ENCODE measurements around the gene KIAA0408. TPM values are rescaled to one million over a fixed set of nuclear protein-coding genes. Genes with fewer than 3 reads are reported as not detected.

The KIAA0408 gene
- total RNA-seq, 4 donors from 2014 or later, result 2.3 to 31.2 (median 5.7) TPM

GRCh38 chr6:127464161-127464880, 5.1 kb upstream of the KIAA0408 start:
- Histone ChIP-seq H3K27ac (peak overlapping the region; percentile 65 to 82), H3K36me3 (no peaks in the 10 kb centered on the region), H3K9me3 (no peaks in the 10 kb centered on the region), H3K4me3 (no peak overlapping the region), H3K4me1 (peaks cover 7% of the 10 kb centered on the region in 2 donors), H3K27me3 (no peaks in the 10 kb centered on the region)
- peak in 1 of 2 donors; percentile 31 for DNase-seq
- TF ChIP-seq CTCF (IDR thresholded peaks at IDR 0.05) (no peak), POLR2A (IDR thresholded peaks at IDR 0.05) (no peak)
- intact Hi-C loops (cut with DNase I; ENCODE audit: low total_unique reads), result no loop called here

- DNase-seq, result no peak
- no peak for TF ChIP-seq POLR2A (IDR thresholded peaks at IDR 0.05)
- TF ChIP-seq CTCF (IDR thresholded peaks at IDR 0.05), result no peak
- Histone ChIP-seq H3K27ac (peak overlapping the region; percentile 65 to 82), H3K4me3 (no peak overlapping the region), H3K36me3 (no peaks in the 10 kb centered on the region), H3K27me3 (no peaks in the 10 kb centered on the region), H3K4me1 (peaks cover 7% of the 10 kb centered on the region in 2 donors), H3K9me3 (no peaks in the 10 kb centered on the region)
- intact Hi-C loops (cut with DNase I; ENCODE audit: low total_unique reads), result no loop called here
Observed at GRCh38 chr6:127463056-127463455, 3.9 kb upstream of the KIAA0408 start.

- TF ChIP-seq POLR2A (IDR thresholded peaks at IDR 0.05) (no peak), CTCF (IDR thresholded peaks at IDR 0.05) (no peak)
- H3K27ac ChIP-seq, result peak overlapping the region in 1 of 2 donors; percentile 82
- no peak overlapping the region for H3K4me3 ChIP-seq
- H3K36me3 ChIP-seq, result no peaks in the 10 kb centered on the region
- intact Hi-C loops (cut with DNase I; ENCODE audit: low total_unique reads), result no loop called here
- DNase-seq, result no peak
- H3K9me3 ChIP-seq, result no peaks in the 10 kb centered on the region
- H3K4me1 ChIP-seq, result peaks cover 7% of the 10 kb centered on the region in 2 donors
- no peaks in the 10 kb centered on the region for H3K27me3 ChIP-seq
Observed at GRCh38 chr6:127462376-127462775, 3.2 kb upstream of the KIAA0408 start.

- Histone ChIP-seq H3K27ac (peak overlapping the region in 1 of 2 donors; percentile 79), H3K4me3 (no peak overlapping the region), H3K27me3 (no peaks in the 10 kb centered on the region), H3K4me1 (peaks cover 7% of the 10 kb centered on the region in 2 donors), H3K36me3 (no peaks in the 10 kb centered on the region), H3K9me3 (no peaks in the 10 kb centered on the region)
- intact Hi-C loops (cut with DNase I; ENCODE audit: low total_unique reads), result no loop called here
- TF ChIP-seq POLR2A (IDR thresholded peaks at IDR 0.05), result no peak
- DNase-seq, result no peak
Observed at GRCh38 chr6:127460465-127460864, 1.3 kb upstream of the KIAA0408 start.

GRCh38 chr6:127458817-127459216, 372 bp downstream of the KIAA0408 start:
- H3K27me3 ChIP-seq, result no peaks in the 10 kb centered on the region
- peaks cover 2 to 5% of the 10 kb centered on the region in 2 donors for H3K4me1 ChIP-seq
- no peaks in the 10 kb centered on the region for H3K9me3 ChIP-seq
- peak; percentile 42 to 64 for DNase-seq
- H3K36me3 ChIP-seq, result no peaks in the 10 kb centered on the region
- H3K27ac ChIP-seq, result peak overlapping the region; percentile 79 to 82
- intact Hi-C loops (cut with DNase I; ENCODE audit: low total_unique reads), result no loop called here
- TF ChIP-seq CTCF (IDR thresholded peaks at IDR 0.05) (no peak), POLR2A (IDR thresholded peaks at IDR 0.05) (no peak)
- peak overlapping the region in 1 of 2 donors; percentile 41 for H3K4me3 ChIP-seq

Measured in uterus (tissue), 4 donors.